OCI-LY3 (cell line): ENCODE results near the gene SERINC3.

ENCODE experiments used
- CTCF ChIP-seq: fragments of 200-600, 300-600 bp; sonication (generic); IDR thresholded peaks from 2 replicates; pipeline ENCODE4 v1.5.1; 2014; ENCODE audit warnings: antibody characterized with exemption, low read length, low read depth
- EZH2phosphoT487 ChIP-seq: fragments of 200-600 bp; shearing (Covaris generic); IDR thresholded peaks from 2 replicates; pipeline ENCODE4 v1.6.1; 2018; ENCODE audit warnings: antibody characterized with exemption, mixed run types, low read depth

GRCh38 chr20:44517454-44517853 is 4.4 kb downstream of the SERINC3 start:
- no peak for TF ChIP-seq CTCF
- no peak for TF ChIP-seq EZH2phosphoT487
